Vagina (tissue), 2 donors: Measurements from ENCODE around the gene GTF3C2.

Experiments
- POLR2A ChIP-seq, 2 donors: fragments of 450-650 bp; IDR thresholded peaks; one replicate each; pipeline ENCODE4 v1.6.1; 2017; ENCODE audit warnings: antibody characterized with exemption in 2 of 2, mild to moderate bottlenecking in 2 of 2, moderate library complexity in 2 of 2
- POLR2AphosphoS5 ChIP-seq, 2 donors: sonication (generic); formaldehyde crosslinking; IDR thresholded peaks; one replicate each; pipeline ENCODE4 v1.9.0; 2017; ENCODE audit warnings: antibody characterized with exemption in 2 of 2, mild to moderate bottlenecking in 2 of 2, low read depth in 1 of 2; ENCODE audit not compliant: insufficient read depth in 1 of 2
- TF ChIP-seq, protein P1 (sequence below), 3 experiments: fragments of 450-650 bp in 2 of 3; fragments of 200-600 bp in 1 of 3; sonication (generic) in 1 of 3; IDR thresholded peaks; one replicate each; pipeline ENCODE4 v1.5.1; 2017 to 2019; ENCODE audit warnings: antibody characterized with exemption in 3 of 3, mild to moderate bottlenecking in 2 of 3, moderate library complexity in 2 of 3

GRCh38 chr2:27307545-27308358 is 48.8 kb downstream of the GTF3C2 start:
- TF ChIP-seq, protein P1, sequence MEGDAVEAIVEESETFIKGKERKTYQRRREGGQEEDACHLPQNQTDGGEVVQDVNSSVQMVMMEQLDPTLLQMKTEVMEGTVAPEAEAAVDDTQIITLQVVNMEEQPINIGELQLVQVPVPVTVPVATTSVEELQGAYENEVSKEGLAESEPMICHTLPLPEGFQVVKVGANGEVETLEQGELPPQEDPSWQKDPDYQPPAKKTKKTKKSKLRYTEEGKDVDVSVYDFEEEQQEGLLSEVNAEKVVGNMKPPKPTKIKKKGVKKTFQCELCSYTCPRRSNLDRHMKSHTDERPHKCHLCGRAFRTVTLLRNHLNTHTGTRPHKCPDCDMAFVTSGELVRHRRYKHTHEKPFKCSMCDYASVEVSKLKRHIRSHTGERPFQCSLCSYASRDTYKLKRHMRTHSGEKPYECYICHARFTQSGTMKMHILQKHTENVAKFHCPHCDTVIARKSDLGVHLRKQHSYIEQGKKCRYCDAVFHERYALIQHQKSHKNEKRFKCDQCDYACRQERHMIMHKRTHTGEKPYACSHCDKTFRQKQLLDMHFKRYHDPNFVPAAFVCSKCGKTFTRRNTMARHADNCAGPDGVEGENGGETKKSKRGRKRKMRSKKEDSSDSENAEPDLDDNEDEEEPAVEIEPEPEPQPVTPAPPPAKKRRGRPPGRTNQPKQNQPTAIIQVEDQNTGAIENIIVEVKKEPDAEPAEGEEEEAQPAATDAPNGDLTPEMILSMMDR (IDR thresholded peaks at IDR 0.05) = no peak
- TF ChIP-seq POLR2A (IDR thresholded peaks at IDR 0.05) (no peak), POLR2AphosphoS5 (IDR thresholded peaks at IDR 0.05; ENCODE audit: insufficient read depth in 1 of 2, low read depth in 1 of 2) (no peak)
